ENCODE results near the gene PSME2.

Gene PSME2

DNA sequence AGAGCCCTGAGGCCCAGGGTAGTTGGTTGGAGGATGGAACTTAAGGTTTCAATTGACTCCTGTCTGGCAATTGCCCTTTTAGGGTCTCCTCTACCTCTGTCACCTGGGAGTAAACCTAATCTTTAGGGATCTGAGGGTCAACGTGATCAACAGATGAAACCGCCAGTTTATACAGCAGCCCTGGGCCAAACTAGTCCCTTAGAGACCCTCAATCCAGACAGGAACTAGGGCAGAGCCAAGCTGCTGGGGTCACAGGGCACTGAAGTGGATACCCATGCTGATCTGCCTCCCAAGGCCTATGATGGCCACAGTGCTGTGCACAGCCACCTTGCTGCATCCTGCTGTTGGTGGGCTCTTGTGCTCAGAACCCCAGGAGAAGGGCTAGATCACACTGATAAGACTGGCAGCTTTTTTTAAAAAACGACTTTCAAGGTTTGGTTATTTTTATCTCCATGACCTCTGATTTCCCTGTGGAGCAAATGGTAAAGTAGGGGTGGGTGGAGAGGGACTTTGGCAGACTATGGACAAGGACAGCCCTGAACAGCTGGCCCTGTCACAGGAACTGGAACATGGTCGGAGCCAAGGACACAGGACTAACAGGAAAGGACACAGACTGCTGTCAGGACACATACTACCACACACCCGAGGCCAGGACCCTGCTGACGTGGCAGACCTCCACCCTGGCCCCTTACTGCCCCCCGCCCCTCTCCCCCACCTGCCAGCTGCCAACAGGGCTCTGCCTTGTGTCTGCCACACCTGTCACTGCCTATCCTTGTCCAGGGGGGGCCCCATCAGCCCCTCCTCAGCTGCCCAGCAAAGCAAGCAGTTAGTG, 15.5 kb downstream of the PSME2 start:
- in situ Hi-C loops (cut with MboI; ENCODE audit: low pct_unique_long_range_greater_than_20kb, low sequenced_read_pairs, unreplicated experiment), result no loop called here
- TF ChIP-seq, protein P1, sequence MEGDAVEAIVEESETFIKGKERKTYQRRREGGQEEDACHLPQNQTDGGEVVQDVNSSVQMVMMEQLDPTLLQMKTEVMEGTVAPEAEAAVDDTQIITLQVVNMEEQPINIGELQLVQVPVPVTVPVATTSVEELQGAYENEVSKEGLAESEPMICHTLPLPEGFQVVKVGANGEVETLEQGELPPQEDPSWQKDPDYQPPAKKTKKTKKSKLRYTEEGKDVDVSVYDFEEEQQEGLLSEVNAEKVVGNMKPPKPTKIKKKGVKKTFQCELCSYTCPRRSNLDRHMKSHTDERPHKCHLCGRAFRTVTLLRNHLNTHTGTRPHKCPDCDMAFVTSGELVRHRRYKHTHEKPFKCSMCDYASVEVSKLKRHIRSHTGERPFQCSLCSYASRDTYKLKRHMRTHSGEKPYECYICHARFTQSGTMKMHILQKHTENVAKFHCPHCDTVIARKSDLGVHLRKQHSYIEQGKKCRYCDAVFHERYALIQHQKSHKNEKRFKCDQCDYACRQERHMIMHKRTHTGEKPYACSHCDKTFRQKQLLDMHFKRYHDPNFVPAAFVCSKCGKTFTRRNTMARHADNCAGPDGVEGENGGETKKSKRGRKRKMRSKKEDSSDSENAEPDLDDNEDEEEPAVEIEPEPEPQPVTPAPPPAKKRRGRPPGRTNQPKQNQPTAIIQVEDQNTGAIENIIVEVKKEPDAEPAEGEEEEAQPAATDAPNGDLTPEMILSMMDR (IDR thresholded peaks at IDR 0.05; ENCODE audit: extremely low read depth, insufficient read depth, missing control alignments), result no peak
- DNase-seq (ENCODE audit: low spot score), result no peak

DNA sequence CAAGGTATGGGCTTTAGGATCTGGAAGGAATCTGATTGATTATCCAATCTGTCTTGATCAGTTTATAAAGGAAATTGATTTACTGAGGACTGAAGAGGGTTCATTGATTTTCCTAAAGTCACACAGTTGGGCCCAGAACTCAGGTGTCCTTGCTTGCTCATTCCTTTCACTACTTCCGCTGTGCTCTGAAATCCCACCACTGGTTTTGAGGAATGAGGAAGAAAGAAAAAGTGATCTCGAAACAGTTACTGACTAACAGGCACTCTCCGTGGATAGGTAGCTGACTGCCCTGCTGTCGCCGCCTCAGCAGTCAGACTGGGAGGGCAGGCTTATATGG, 16.1 kb downstream of the PSME2 start, which contains the start of gene FITM1:
FITM1 (plus strand) TSS at position 280 of the 337 bp plus-strand sequence. CDS start 905 bp downstream, outside the sequence.
- DNase-seq (ENCODE audit: low spot score), result no peak
- in situ Hi-C loops (cut with MboI; ENCODE audit: low pct_unique_long_range_greater_than_20kb, low sequenced_read_pairs, unreplicated experiment), result no loop called here
- TF ChIP-seq, protein P1 (IDR thresholded peaks at IDR 0.05; ENCODE audit: extremely low read depth, insufficient read depth, missing control alignments), result no peak

DNA sequence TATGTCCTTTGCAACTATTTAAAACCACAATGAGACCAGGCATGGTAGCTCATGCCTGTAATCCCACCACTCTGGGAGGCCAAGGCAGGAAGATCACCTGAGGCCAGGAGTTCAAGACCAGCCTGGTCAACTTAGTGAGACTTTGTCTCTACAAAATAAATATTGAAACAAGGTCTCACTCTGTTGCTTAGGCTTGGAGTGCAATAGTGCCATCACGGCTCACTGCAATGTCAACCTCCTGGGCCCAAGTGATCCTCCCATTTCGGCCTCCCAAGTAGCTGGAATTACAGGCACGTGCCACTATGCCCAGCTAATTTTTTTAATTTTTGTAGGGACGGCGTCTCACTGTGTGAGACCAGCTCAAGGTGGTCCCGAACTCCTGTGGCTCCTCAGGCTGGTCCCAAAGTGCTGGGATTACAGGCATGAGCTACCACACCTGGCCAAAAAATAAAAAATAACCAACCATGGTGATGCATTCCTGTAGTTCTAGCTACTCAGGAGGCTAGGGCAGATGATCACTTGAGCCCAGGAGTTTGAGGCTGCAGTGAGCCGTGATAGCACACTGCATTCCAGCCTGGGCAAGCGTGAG, 16.9 kb downstream of the PSME2 start:
- no peak for DNase-seq (ENCODE audit: low spot score)
- in situ Hi-C loops (cut with MboI; ENCODE audit: low pct_unique_long_range_greater_than_20kb, low sequenced_read_pairs, unreplicated experiment), result no loop called here
- TF ChIP-seq, protein P1 (IDR thresholded peaks at IDR 0.05; ENCODE audit: extremely low read depth, insufficient read depth, missing control alignments), result no peak

DNA sequence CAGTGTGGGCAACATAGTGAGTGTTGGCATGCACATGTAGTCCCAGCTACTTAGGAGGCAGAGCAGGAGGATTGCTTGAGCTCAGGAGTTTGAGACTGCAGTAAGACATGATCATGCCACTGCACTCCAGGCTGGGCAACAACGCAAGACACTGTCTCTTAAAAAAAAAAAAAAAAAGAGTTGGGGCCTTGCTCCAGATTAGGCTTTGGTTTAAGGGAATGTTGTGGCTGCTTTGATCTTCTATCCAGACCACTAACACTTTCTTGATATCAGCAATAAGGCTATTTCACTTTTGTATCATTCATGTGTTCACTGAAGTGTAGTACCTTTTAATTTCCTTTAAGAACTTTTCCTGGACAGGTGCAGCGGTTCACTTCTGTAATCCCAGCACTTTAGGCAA, 18.7 kb downstream of the PSME2 start:
- in situ Hi-C loops (cut with MboI; ENCODE audit: low pct_unique_long_range_greater_than_20kb, low sequenced_read_pairs, unreplicated experiment), result no loop called here
- TF ChIP-seq, protein P1 (IDR thresholded peaks at IDR 0.05; ENCODE audit: extremely low read depth, insufficient read depth, missing control alignments), result no peak
- DNase-seq (ENCODE audit: low spot score), result no peak

DNA sequence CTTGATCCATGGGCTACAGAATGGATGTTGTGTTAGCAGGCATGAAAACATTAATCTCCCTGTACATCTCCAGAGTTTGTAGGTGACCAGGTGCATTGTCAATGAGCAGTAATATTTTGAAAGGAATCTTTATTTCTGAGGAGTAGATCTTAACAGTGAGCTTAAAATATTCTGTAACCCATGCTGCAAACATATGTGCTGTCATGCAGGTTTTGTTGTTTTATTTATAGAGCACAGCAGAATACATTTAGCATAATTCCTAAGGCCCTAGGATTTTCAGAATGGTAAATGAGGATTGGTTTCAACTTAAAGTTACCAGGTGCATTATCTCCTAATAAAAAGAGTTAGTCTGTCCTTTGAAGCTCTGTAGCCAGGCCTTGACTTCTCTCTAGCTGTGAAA, 19.5 kb downstream of the PSME2 start:
- in situ Hi-C loops (cut with MboI; ENCODE audit: low pct_unique_long_range_greater_than_20kb, low sequenced_read_pairs, unreplicated experiment), result no loop called here
- TF ChIP-seq, protein P1 (IDR thresholded peaks at IDR 0.05; ENCODE audit: extremely low read depth, insufficient read depth, missing control alignments), result no peak
- no peak for DNase-seq (ENCODE audit: low spot score)

DNA sequence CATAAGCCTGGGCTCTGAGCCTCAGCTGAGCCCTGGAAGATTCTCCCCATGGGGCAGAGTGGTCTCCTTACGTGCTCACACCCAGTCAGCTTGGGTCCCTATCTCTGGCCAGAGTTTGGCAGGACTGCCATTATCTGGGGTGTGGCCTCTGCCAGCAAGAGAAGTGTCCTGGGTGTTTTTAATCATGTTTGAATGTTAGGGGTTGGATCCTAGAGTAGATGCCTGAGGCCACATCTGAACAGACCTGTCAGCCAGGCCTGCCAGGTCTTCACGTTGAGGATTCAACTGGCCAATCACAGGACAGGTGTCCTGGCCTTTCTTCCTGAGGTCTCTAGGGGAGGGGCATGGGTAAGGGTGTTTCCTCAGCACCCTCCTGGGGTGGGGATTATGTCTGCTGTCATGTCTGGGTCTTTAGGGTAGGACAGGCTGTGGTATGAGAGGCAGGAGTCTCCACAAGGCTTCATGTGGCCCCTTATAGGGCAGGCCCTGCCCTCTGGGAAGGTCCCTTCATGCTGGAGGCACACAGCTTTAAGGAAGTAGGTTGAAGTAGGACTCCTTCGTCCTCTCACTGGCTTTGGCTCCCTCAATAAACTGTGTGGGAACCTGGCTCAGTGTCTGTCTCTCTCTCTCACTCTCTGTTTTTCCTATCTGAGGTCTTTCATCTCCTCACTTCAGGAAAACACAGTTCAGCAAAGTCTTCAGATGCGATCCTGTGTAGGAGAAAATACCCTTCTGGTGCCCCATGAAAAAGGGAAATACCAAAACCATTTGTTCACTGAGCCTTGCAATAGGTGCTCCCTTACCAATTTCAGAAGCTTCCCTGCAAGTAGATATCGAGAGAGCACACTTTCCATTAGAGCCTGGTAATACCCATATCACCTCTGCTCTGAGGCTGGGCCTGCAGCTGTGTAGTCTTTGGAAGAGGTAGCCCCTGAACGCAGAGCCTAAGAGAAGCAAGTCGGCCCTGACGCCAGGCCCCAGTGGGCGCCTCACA, 22.7 kb downstream of the PSME2 start:
- TF ChIP-seq, protein P1 (IDR thresholded peaks at IDR 0.05; ENCODE audit: extremely low read depth, insufficient read depth, missing control alignments), result no peak
- no peak for DNase-seq (ENCODE audit: low spot score)
- in situ Hi-C loops (cut with MboI; ENCODE audit: low pct_unique_long_range_greater_than_20kb, low sequenced_read_pairs, unreplicated experiment), result no loop called here

Data from GM13977 (cell line).